HepG2 (cell line): Measurements from ENCODE around the gene DNAJC10. TPM values are rescaled to one million over a fixed set of nuclear protein-coding genes. Genes with fewer than 3 reads are reported as not detected.

Experiments
- ATAC-seq: fragments of 200-7000 bp; cut with Tn5 transposase; 3 replicates; pipeline ENCODE4 v1.9.1; 2020; ENCODE audit warnings: mild to moderate bottlenecking, moderate library complexity
- BruUV-seq: library from RNA; stranded (reverse); fragments of 400-500 nt; replicated peaks from 2 replicates; lab custom pipeline; 2021; lab: Mats Ljungman, UMichigan
- CTCF ChIA-PET: fragments of 300-600 bp; formaldehyde crosslinking; extraction: SDS; loops from one replicate; lab custom pipeline; 2021; ENCODE audit warnings: low total read pairs, inconsistent platforms, low intra/inter-chr PET ratio; lab: Yijun Ruan, JAX
- POLR2A ChIA-PET: fragments of 350-600 bp; sonication (Branson Sonifier 250); formaldehyde crosslinking; loops from one replicate; lab custom pipeline; 2020; ENCODE audit warnings: antibody characterized with exemption, inconsistent platforms; lab: Yijun Ruan, JAX
- DNase-seq: peaks from one replicate; pipeline ENCODE4 v3.0.0-alpha.2; 2015; ENCODE audit warnings: low spot score
- FAIRE-seq: peaks from 3 replicates; lab custom pipeline; 2011; peaks lifted over from hg19 to GRCh38; lab: Jason Lieb, UNC
- H2AFZ ChIP-seq: one replicate; pipeline ENCODE4 v1.6.1; 2011; ENCODE audit warnings: low read length, inconsistent platforms
- H3K27ac ChIP-seq: fragments of 300-600 bp; 3 replicates; pipeline ENCODE4 v1.8.0; 2011; ENCODE audit warnings: mixed run types, mild to moderate bottlenecking, mixed read lengths, low read length, inconsistent platforms; ENCODE audit not compliant: insufficient read depth; ENCODE audit errors: extremely low read length
- H3K27me3 ChIP-seq, 2 experiments: fragments of 200-600 bp in 1 of 2; 2 replicates in 1 of 2; 3 replicates in 1 of 2; pipeline versions ENCODE4 v1.6.0 to v1.8.0; 2011; ENCODE audit warnings: low read length in 2 of 2, mild to moderate bottlenecking in 2 of 2, moderate library complexity in 2 of 2, inconsistent platforms in 1 of 2; ENCODE audit not compliant: insufficient read depth in 2 of 2, control insufficient read depth in 1 of 2
- H3K36me3 ChIP-seq, 2 experiments: fragments of 200-600 bp in 1 of 2; replicated peaks in 1 of 2; 2 replicates in 1 of 2; 3 replicates in 1 of 2; pipeline versions ENCODE4 v1.5.1 to v1.8.0; 2011; ENCODE audit warnings: low read length in 2 of 2, inconsistent platforms in 1 of 2; ENCODE audit not compliant: insufficient read depth in 2 of 2, control insufficient read depth in 1 of 2
- H3K4me1 ChIP-seq: 2 replicates; pipeline ENCODE4 v1.5.1; 2012; ENCODE audit warnings: low read length, inconsistent platforms; ENCODE audit not compliant: insufficient read depth
- H3K4me2 ChIP-seq: 2 replicates; pipeline ENCODE4 v1.6.0; 2011; ENCODE audit warnings: low read depth, low read length, inconsistent platforms
- H3K4me3 ChIP-seq, 3 experiments: fragments of 200-600 bp in 1 of 3; sonication (generic), shearing (Covaris generic) in 1 of 3; replicated peaks in 1 of 3; 2 replicates each; pipeline ENCODE4 v1.5.1; 2011 to 2016; ENCODE audit warnings: low read length in 3 of 3, inconsistent platforms in 2 of 3, low read depth in 2 of 3, mild to moderate bottlenecking in 2 of 3, control low read depth in 1 of 3, mixed read lengths in 1 of 3; ENCODE audit not compliant: insufficient read depth in 1 of 3
- H3K79me2 ChIP-seq: one replicate; pipeline ENCODE4 v1.6.1; 2011; ENCODE audit warnings: low read length, inconsistent platforms; ENCODE audit not compliant: insufficient read depth
- H3K9ac ChIP-seq: 2 replicates; pipeline ENCODE4 v1.6.0; 2011; ENCODE audit warnings: mild to moderate bottlenecking, low read depth, low read length, inconsistent platforms; ENCODE audit not compliant: insufficient read depth
- H3K9me3 ChIP-seq: 2 replicates; pipeline ENCODE4 v1.5.1; 2012; ENCODE audit warnings: mild to moderate bottlenecking, low read length
- H4K20me1 ChIP-seq: 2 replicates; pipeline ENCODE4 v1.6.0; 2011; ENCODE audit warnings: inconsistent platforms, mild to moderate bottlenecking, low read length, moderate library complexity; ENCODE audit not compliant: insufficient read depth
- CBX5 ChIP-seq: sonication (generic); formaldehyde crosslinking; IDR thresholded peaks from 2 replicates; pipeline ENCODE4 v1.4.0; 2020; ENCODE audit warnings: missing genetic modification reagents, borderline replicate concordance
- CENPT ChIP-seq: sonication (generic); formaldehyde crosslinking; IDR thresholded peaks from 2 replicates; pipeline ENCODE4 v1.8.0; 2022; ENCODE audit warnings: low read depth, mild to moderate bottlenecking, moderate library complexity, missing genetic modification reagents
- CHD4 ChIP-seq: fragments of 200-600 bp; sonication (generic); IDR thresholded peaks from 2 replicates; pipeline ENCODE4 v1.7.0; 2017; ENCODE audit warnings: mild to moderate bottlenecking, low read length, borderline replicate concordance
- EZH2 ChIP-seq: conservative IDR thresholded peaks from 2 replicates; pipeline ENCODE4 v1.6.1; 2012; ENCODE audit warnings: mild to moderate bottlenecking, low read depth, low read length, moderate library complexity
- JUND ChIP-seq: sonication (generic); formaldehyde crosslinking; IDR thresholded peaks from 2 replicates; pipeline ENCODE4 v1.8.0; 2022; ENCODE audit warnings: mild to moderate bottlenecking, missing genetic modification reagents
- MBD4 ChIP-seq: IDR thresholded peaks from 2 replicates; pipeline ENCODE4 v1.6.1; 2012; ENCODE audit warnings: low read length, inconsistent platforms, borderline replicate concordance
- MXD3 ChIP-seq: IDR thresholded peaks from 2 replicates; pipeline ENCODE4 v1.6.1; 2016; ENCODE audit warnings: mild to moderate bottlenecking, missing biosample characterization, missing genetic modification reagents
- MYPOP ChIP-seq: sonication (generic); formaldehyde crosslinking; IDR thresholded peaks from 2 replicates; pipeline ENCODE4 v1.8.1; 2023; ENCODE audit warnings: mild to moderate bottlenecking, moderate library complexity, missing genetic modification reagents
- TMF1 ChIP-seq: sonication (generic); formaldehyde crosslinking; IDR thresholded peaks from 2 replicates; pipeline ENCODE4 v1.8.1; 2022; ENCODE audit warnings: low read depth, missing genetic modification reagents
- ZNF816 ChIP-seq: sonication (generic); formaldehyde crosslinking; IDR thresholded peaks from 2 replicates; pipeline ENCODE4 v1.8.0; 2022; ENCODE audit warnings: missing genetic modification reagents, mild to moderate bottlenecking, borderline replicate concordance
- ZSCAN25 ChIP-seq: sonication (generic); formaldehyde crosslinking; IDR thresholded peaks from 2 replicates; pipeline ENCODE4 v1.8.0; 2022; ENCODE audit warnings: mild to moderate bottlenecking, missing genetic modification reagents
- WGBS: methylation state at CpG from one replicate; pipeline ENCODE4 v1.1.6; 2017; ENCODE audit warnings: low lambda C conversion rate; 5-methylcytosine and 5-hydroxymethylcytosine counted together
- in situ Hi-C: cut with HindIII; loops from 2 replicates; pipeline ENCODE4 v1.10.0; 2017; ENCODE audit warnings: low pct_unique_long_range_greater_than_20kb; ENCODE audit not compliant: extremely low pct_ligation_motif_present
- intact Hi-C: fragments of 100-400 bp; cut with micrococcal nuclease; formaldehyde crosslinking; loops from one replicate; pipeline ENCODE4 v1.10.0; 2022; ENCODE audit not compliant: unreplicated experiment
- polyA plus RNA-seq, 8 experiments: library from polyadenylated mRNA; depleted of rRNA in 3 of 8; stranded (reverse) in 7 of 8; unstranded in 1 of 8; fragments of >200 nt; fragmentation: Illumina TruSeq in 4 of 8; extraction: Trizol in 4 of 8; gene quantifications; 2 replicates each; pipeline versions ENCODE4 v1.2.1 to v1.2.3, GENCODE V29; 2011 to 2016; ENCODE audit warnings: low read depth in 4 of 8, missing spikeins in 1 of 8, mixed read lengths in 1 of 8; ENCODE audit not compliant: insufficient read depth in 1 of 8
- total RNA-seq, 5 experiments: library from RNA; depleted of rRNA; stranded (reverse); fragments of >200 nt; fragmentation: Illumina TruSeq; extraction: Trizol; gene quantifications; 2 replicates each; pipeline ENCODE4 v1.2.3, GENCODE V29; 2016; ENCODE audit warnings: low read depth in 1 of 5

DNAJC10 gene
- total and polyA plus RNA-seq, 2 of the 13 experiments (the other 11 are each of a cell fraction or from before 2014, with no cell fraction given), result 44.1 to 178 TPM

GRCh38 chr2:182798736-182799135, 82.7 kb downstream of the DNAJC10 start:
- H3K27ac ChIP-seq, result no peak overlapping the region
- no peak overlapping the region for H2AFZ ChIP-seq
- DNase-seq (no peak), FAIRE-seq (no peak), ATAC-seq (no peak)
- no peak overlapping the region for H3K9ac ChIP-seq
- TF ChIP-seq MXD3 (CRISPR knock-in tag), result no peak
- no peak for TF ChIP-seq EZH2
- TF ChIP-seq CENPT, result no peak
- no peak for TF ChIP-seq CBX5
- no peak for TF ChIP-seq MBD4
- no peak for TF ChIP-seq JUND
- TF ChIP-seq CHD4, result no peak
- no peak for TF ChIP-seq ZNF816 (CRISPR knock-in tag)
- TF ChIP-seq TMF1 (CRISPR knock-in tag), result no peak
- no peak for TF ChIP-seq ZSCAN25 (CRISPR knock-in tag)
- no peak for TF ChIP-seq MYPOP (CRISPR knock-in tag)
- no peaks in the 10 kb centered on the region for H3K27me3 ChIP-seq
- H3K9me3 ChIP-seq, result no peaks in the 10 kb centered on the region
- POLR2A ChIA-PET, result no interaction called here
- no peaks in the 10 kb centered on the region for H3K79me2 ChIP-seq
- BruUV-seq, result no TSS peak
- in situ Hi-C loops (no loop called here), intact Hi-C loops (no loop called here)
- 25% methylated on average over 2 of the region's 2 CpGs for WGBS
- CTCF ChIA-PET, result no interaction called here
- peaks cover 13% of the 10 kb centered on the region for H3K4me1 ChIP-seq
- H3K36me3 ChIP-seq, result no peaks in the 10 kb centered on the region
- no peaks in the 10 kb centered on the region for H4K20me1 ChIP-seq
- no peak overlapping the region for H3K4me2 ChIP-seq
- no peak overlapping the region for H3K4me3 ChIP-seq
